ENCODE results near the gene TOB2.
"Not testable (repeated sequence)": the region's sequence is repeated elsewhere in the genome, so short reads cannot be mapped to it uniquely, and the experiment has no call there.

The TOB2 gene

GRCh38 chr22:41429951-41430332, 16.7 kb downstream of the TOB2 start:
- DNase-seq (ENCODE audit: low read depth in 2 of 2), result no peak

- no peak for DNase-seq (ENCODE audit: low read depth in 2 of 2)
Observed at GRCh38 chr22:41429232-41429950, 17.2 kb downstream of the TOB2 start.

GRCh38 chr22:41425660-41426365, 20.8 kb downstream of the TOB2 start:
- no peak for DNase-seq (ENCODE audit: low read depth in 2 of 2)

GRCh38 chr22:41418717-41419116, 27.9 kb downstream of the TOB2 start:
- DNase-seq (ENCODE audit: low read depth in 2 of 2), result no peak

GRCh38 chr22:41417622-41418390, 28.8 kb downstream of the TOB2 start:
- no peak for DNase-seq (ENCODE audit: low read depth in 2 of 2)

- no peak for DNase-seq (ENCODE audit: low read depth in 2 of 2)
Observed at GRCh38 chr22:41415554-41415953, 31.0 kb downstream of the TOB2 start.

GRCh38 chr22:41411021-41411851, 35.4 kb downstream of the TOB2 start:
- no peak for DNase-seq (ENCODE audit: low read depth in 2 of 2)

- no peak for DNase-seq (ENCODE audit: low read depth in 2 of 2)
Observed at GRCh38 chr22:41410311-41410751, 36.3 kb downstream of the TOB2 start.

GRCh38 chr22:41408665-41409064, 37.9 kb downstream of the TOB2 start:
- DNase-seq (ENCODE audit: low read depth in 2 of 2), result no peak

- DNase-seq (ENCODE audit: low read depth in 2 of 2), result no peak
Observed at GRCh38 chr22:41407433-41407832, 39.2 kb downstream of the TOB2 start.

GRCh38 chr22:41406410-41406809, 40.2 kb downstream of the TOB2 start:
- DNase-seq (ENCODE audit: low read depth in 2 of 2), result no peak

- DNase-seq (ENCODE audit: low read depth in 2 of 2), result no peak
Observed at GRCh38 chr22:41405588-41405987, 41.0 kb downstream of the TOB2 start.

GRCh38 chr22:41403532-41404318, 42.9 kb downstream of the TOB2 start:
- DNase-seq (ENCODE audit: low read depth in 2 of 2), result peak; percentile 78 to 81

GRCh38 chr22:41402851-41403250, 43.8 kb downstream of the TOB2 start:
- not testable (repeated sequence) for DNase-seq (ENCODE audit: low read depth in 2 of 2)

GRCh38 chr22:41401781-41402648, 44.6 kb downstream of the TOB2 start:
- DNase-seq (ENCODE audit: low read depth in 2 of 2), result no peak

- no peak for DNase-seq (ENCODE audit: low read depth in 2 of 2)
Observed at GRCh38 chr22:41398921-41399320, 47.7 kb downstream of the TOB2 start.

GRCh38 chr22:41397143-41397811, 49.3 kb downstream of the TOB2 start:
- DNase-seq (ENCODE audit: low read depth in 2 of 2), result no peak

- no peak for DNase-seq (ENCODE audit: low read depth in 2 of 2)
Observed at GRCh38 chr22:41395531-41396240, 50.9 kb downstream of the TOB2 start.

- no peak for DNase-seq (ENCODE audit: low read depth in 2 of 2)
Observed at GRCh38 chr22:41394012-41394356, 52.6 kb downstream of the TOB2 start.
